K562 (cell line): ENCODE data around the gene ELMO1. TPM values are rescaled to one million over a fixed set of nuclear protein-coding genes. Genes with fewer than 3 reads are reported as not detected.

Source experiments
- ATAC-seq: fragments of 200-7000 bp; cut with Tn5 transposase; 3 replicates; pipeline ENCODE4 v1.9.1; 2020; ENCODE audit warnings: moderate library complexity
- BruUV-seq: library from RNA; stranded (reverse); fragments of 400-500 nt; replicated peaks from 2 replicates; lab custom pipeline; 2021; lab: Mats Ljungman, UMichigan
- CTCF ChIA-PET: fragments of 300-600 bp; formaldehyde crosslinking; extraction: SDS; loops from one replicate; lab custom pipeline; 2021; ENCODE audit warnings: low intra/inter-chr PET ratio; lab: Yijun Ruan, JAX
- POLR2A ChIA-PET: fragments of 300-600, 350-650 bp; sonication (Branson Sonifier 250); formaldehyde crosslinking; extraction: SDS; loops from one replicate; lab custom pipeline; 2021; ENCODE audit warnings: antibody characterized with exemption, inconsistent platforms; lab: Yijun Ruan, JAX
- DNase-seq, 4 experiments: peaks; one replicate each; pipeline versions ENCODE4 v3.0.0 to v3.0.0-alpha.2; 2011 to 2018; ENCODE audit warnings: low spot score in 3 of 4, mixed read lengths in 3 of 4; ENCODE audit errors: extremely low read depth in 1 of 4
- FAIRE-seq: peaks from 2 replicates; lab custom pipeline; 2011; peaks lifted over from hg19 to GRCh38; lab: Jason Lieb, UNC
- H2AFZ ChIP-seq: 2 replicates; pipeline ENCODE4 v1.6.0; 2011; ENCODE audit warnings: low read depth, low read length, control low read depth, inconsistent platforms
- H3K27ac ChIP-seq: fragments of 200-600 bp; 3 replicates; pipeline ENCODE4 v1.8.0; 2011; ENCODE audit warnings: low read depth, mild to moderate bottlenecking, control low read depth, inconsistent platforms, low read length, moderate library complexity, mixed read lengths; ENCODE audit errors: extremely low read depth
- H3K27me3 ChIP-seq, 2 experiments: fragments of 300-600 bp in 1 of 2; 2 replicates in 1 of 2; 3 replicates in 1 of 2; pipeline versions ENCODE4 v1.6.0 to v1.8.0; 2011; ENCODE audit warnings: inconsistent platforms in 2 of 2, low read length in 2 of 2, mild to moderate bottlenecking in 1 of 2, mixed read lengths in 1 of 2, moderate library complexity in 1 of 2; ENCODE audit not compliant: control insufficient read depth in 2 of 2, insufficient read depth in 2 of 2
- H3K36me3 ChIP-seq: fragments of 300-600 bp; 3 replicates; pipeline ENCODE4 v1.8.0; 2011; ENCODE audit warnings: mild to moderate bottlenecking, low read length, inconsistent platforms; ENCODE audit not compliant: control insufficient read depth, insufficient read depth
- H3K4me1 ChIP-seq, 2 experiments: fragments of 200-600 bp in 1 of 2; replicated peaks in 1 of 2; 2 replicates in 1 of 2; 3 replicates in 1 of 2; pipeline versions ENCODE4 v1.5.1 to v1.8.0; 2011; ENCODE audit warnings: inconsistent platforms in 2 of 2, low read length in 2 of 2, mild to moderate bottlenecking in 1 of 2, mixed read lengths in 1 of 2, moderate library complexity in 1 of 2; ENCODE audit not compliant: control insufficient read depth in 2 of 2, insufficient read depth in 2 of 2
- H3K4me2 ChIP-seq: 2 replicates; pipeline ENCODE4 v1.6.1; 2011; ENCODE audit warnings: low read length, control low read depth, inconsistent platforms, mixed read lengths; ENCODE audit not compliant: insufficient read depth
- H3K4me3 ChIP-seq: fragments of 200-600 bp; sonication (generic), shearing (Covaris generic); 2 replicates; pipeline ENCODE4 v1.5.1; 2016; ENCODE audit warnings: control low read depth, inconsistent platforms
- H3K79me2 ChIP-seq: fragments of 200-600 bp; 3 replicates; pipeline ENCODE4 v1.8.0; 2011; ENCODE audit warnings: low read length, inconsistent platforms; ENCODE audit not compliant: control insufficient read depth, insufficient read depth
- H3K9ac ChIP-seq, 2 experiments: 2 replicates each; pipeline versions ENCODE4 v1.6.0 to v1.6.1; 2011; ENCODE audit warnings: low read depth in 2 of 2, low read length in 2 of 2, control low read depth in 1 of 2, inconsistent platforms in 1 of 2, mild to moderate bottlenecking in 1 of 2, mixed read lengths in 1 of 2; ENCODE audit not compliant: insufficient read depth in 1 of 2
- H3K9me1 ChIP-seq: one replicate; pipeline ENCODE4 v1.6.0; 2011; ENCODE audit warnings: inconsistent platforms, mild to moderate bottlenecking, low read length, moderate library complexity; ENCODE audit not compliant: control insufficient read depth, insufficient read depth
- H3K9me3 ChIP-seq: replicated peaks from 2 replicates; pipeline ENCODE4 v1.5.1; 2011; ENCODE audit warnings: low read depth, low read length, inconsistent platforms; ENCODE audit not compliant: control insufficient read depth, insufficient read depth
- H4K20me1 ChIP-seq: replicated peaks from 2 replicates; pipeline ENCODE4 v1.6.1; 2011; ENCODE audit warnings: low read length, inconsistent platforms, mixed read lengths; ENCODE audit not compliant: control insufficient read depth, insufficient read depth
- ELF4 ChIP-seq: fragments of 450-650 bp; formaldehyde crosslinking; IDR thresholded peaks from 2 replicates; pipeline ENCODE4 v1.4.0; 2022; ENCODE audit warnings: missing genetic modification characterization
- ERF ChIP-seq: fragments of 450-650 bp; formaldehyde crosslinking; IDR thresholded peaks from 2 replicates; pipeline ENCODE4 v1.4.0; 2020; ENCODE audit warnings: mild to moderate bottlenecking, mixed read lengths
- FOXJ3 ChIP-seq: sonication (generic); formaldehyde crosslinking; IDR thresholded peaks from 2 replicates; pipeline ENCODE4 v1.4.0; 2020; ENCODE audit warnings: mild to moderate bottlenecking, missing genetic modification reagents
- HDAC1 ChIP-seq, 2 experiments: fragments of 450-650 bp; IDR thresholded peaks; 2 replicates each; pipeline ENCODE4 v1.6.1; 2016 to 2017; ENCODE audit warnings: inconsistent platforms in 1 of 2, mild to moderate bottlenecking in 1 of 2, moderate library complexity in 1 of 2
- KLF16 ChIP-seq: IDR thresholded peaks from 2 replicates; pipeline ENCODE4 v1.6.1; 2016; ENCODE audit warnings: antibody characterized with exemption
- NELFE ChIP-seq: IDR thresholded peaks from 2 replicates; pipeline ENCODE4 v1.6.1; 2011; ENCODE audit warnings: mild to moderate bottlenecking; ENCODE audit not compliant: insufficient read depth, insufficient read length
- PHB ChIP-seq: fragments of 250-450 bp; sonication (Bioruptor Pico); IDR thresholded peaks from 2 replicates; pipeline ENCODE4 v1.5.0; 2021
- PPARD ChIP-seq: fragments of 250-450 bp; sonication (Bioruptor Pico); IDR thresholded peaks from 2 replicates; pipeline ENCODE4 v1.8.0; 2022; ENCODE audit warnings: inconsistent platforms, mild to moderate bottlenecking, moderate library complexity
- TSC22D4 ChIP-seq: fragments of 450-650 bp; IDR thresholded peaks from 2 replicates; pipeline ENCODE4 v1.6.1; 2016; ENCODE audit warnings: missing genetic modification characterization, missing biosample characterization, control low read depth
- ZZZ3 ChIP-seq: fragments of 450-650 bp; IDR thresholded peaks from 2 replicates; pipeline ENCODE4 v1.6.1; 2016; ENCODE audit warnings: antibody characterized with exemption, mild to moderate bottlenecking, moderate library complexity
- WGBS: fragments of 100-300 bp; shearing (Covaris generic); methylation state at CpG from one replicate; pipeline ENCODE4 v1.1.6; 2016; ENCODE audit warnings: low coverage, mixed read lengths; ENCODE audit not compliant: insufficient coverage; ENCODE audit errors: missing lambda C conversion rate; 5-methylcytosine and 5-hydroxymethylcytosine counted together
- in situ Hi-C: fragments of 300-500 bp; cut with MboI; formaldehyde crosslinking; loops from 4 replicates; pipeline ENCODE4 v1.15.0; 2018; ENCODE audit warnings: inconsistent platforms, mixed read lengths
- intact Hi-C: fragments of 100-400 bp; cut with micrococcal nuclease; formaldehyde crosslinking; loops from 2 replicates; pipeline ENCODE4 v1.14.2; 2022
- polyA plus RNA-seq, 8 experiments: library from polyadenylated mRNA; depleted of rRNA in 4 of 8; stranded (reverse) in 5 of 8; unstranded in 3 of 8; fragments of >200 nt; fragmentation: Nextera tagmentation in 2 of 8; fragmentation: Illumina TruSeq in 1 of 8; extraction: Ambion mirVana in 2 of 8; extraction: Trizol in 1 of 8; gene quantifications; 2 replicates each; pipeline versions ENCODE4 v1.2.1 to v1.2.3, GENCODE V29; 2011 to 2014; ENCODE audit warnings: inconsistent platforms in 1 of 8, missing spikeins in 1 of 8
- total RNA-seq, 7 experiments: library from RNA; depleted of rRNA in 6 of 7; stranded (reverse); fragments of >200 nt in 6 of 7; fragmentation: Illumina TruSeq in 2 of 7; extraction: Trizol in 2 of 7; gene quantifications; 2 replicates each; pipeline versions ENCODE4 v1.2.1 to v1.2.3, GENCODE V29; 2011 to 2021; ENCODE audit warnings: low replicate concordance in 1 of 7
- TF ChIP-seq, protein P1 (sequence below): fragments of 450-650 bp; IDR thresholded peaks from 2 replicates; pipeline ENCODE4 v1.6.1; 2014; ENCODE audit warnings: low read depth, mild to moderate bottlenecking, moderate library complexity, borderline replicate concordance
- TF ChIP-seq, protein P2 (sequence below): sonication (generic); formaldehyde crosslinking; IDR thresholded peaks from 2 replicates; pipeline ENCODE4 v1.8.0; 2022; ENCODE audit warnings: mild to moderate bottlenecking, missing genetic modification reagents
- TF ChIP-seq, protein P3 (sequence below): fragments of 250-450 bp; sonication (Bioruptor Pico); IDR thresholded peaks from 2 replicates; pipeline ENCODE4 v1.5.0; 2020; ENCODE audit warnings: mild to moderate bottlenecking

ELMO1 gene
- total and polyA plus RNA-seq, 9 of the 15 experiments (the other 6 are each of a cell fraction or from before 2014, with no cell fraction given) = 0.36 to 7.2 (median 3.6) TPM

DNA sequence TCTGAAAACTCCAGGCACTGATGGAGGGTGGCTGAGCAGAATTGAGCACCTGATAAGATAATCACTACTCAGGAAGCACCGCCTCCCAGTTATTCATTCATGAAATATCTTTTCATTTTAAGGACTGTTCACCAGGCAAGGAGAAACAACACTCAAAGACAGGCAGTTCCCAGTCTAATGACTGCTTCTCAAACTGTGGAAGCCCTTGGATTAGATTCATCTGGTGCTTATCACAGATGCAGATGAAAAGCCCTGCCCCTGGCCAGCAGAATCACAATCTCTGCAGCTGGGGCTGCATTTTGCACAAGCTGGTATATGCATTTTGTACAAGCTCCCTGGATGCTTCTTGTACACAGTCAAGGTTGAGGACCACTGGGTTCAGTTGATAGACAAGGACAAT lies 109.7 kb downstream of the ELMO1 start:
- no TSS peak for BruUV-seq
- no peak overlapping the region for H3K9ac ChIP-seq
- H3K9me1 ChIP-seq = no peaks in the 10 kb centered on the region
- peaks cover 0 to 3% of the 10 kb centered on the region in 2 experiments; a peak in 1 of 5 replicates for H3K27me3 ChIP-seq
- H3K79me2 ChIP-seq = no peaks in the 10 kb centered on the region
- in situ Hi-C loops = no loop called here
- no peaks in the 10 kb centered on the region for H3K36me3 ChIP-seq
- POLR2A ChIA-PET = no interaction called here
- H4K20me1 ChIP-seq = no peaks in the 10 kb centered on the region
- H3K4me2 ChIP-seq = no peak overlapping the region
- H3K27ac ChIP-seq = no peak overlapping the region
- intact Hi-C loops = no loop called here
- WGBS = 7% methylated on average over 1 of the region's 1 CpG
- H2AFZ ChIP-seq = no peak overlapping the region
- TF ChIP-seq ERF (CRISPR knock-in tag) (no peak), PPARD (no peak), ZZZ3 (no peak), FOXJ3 (CRISPR knock-in tag) (no peak), ELF4 (no peak), KLF16 (no peak), TSC22D4 (tag) (no peak), PHB (no peak), HDAC1 (IDR thresholded peaks at IDR 0.05) (no peak), NELFE (no peak)
- TF ChIP-seq, protein P1, sequence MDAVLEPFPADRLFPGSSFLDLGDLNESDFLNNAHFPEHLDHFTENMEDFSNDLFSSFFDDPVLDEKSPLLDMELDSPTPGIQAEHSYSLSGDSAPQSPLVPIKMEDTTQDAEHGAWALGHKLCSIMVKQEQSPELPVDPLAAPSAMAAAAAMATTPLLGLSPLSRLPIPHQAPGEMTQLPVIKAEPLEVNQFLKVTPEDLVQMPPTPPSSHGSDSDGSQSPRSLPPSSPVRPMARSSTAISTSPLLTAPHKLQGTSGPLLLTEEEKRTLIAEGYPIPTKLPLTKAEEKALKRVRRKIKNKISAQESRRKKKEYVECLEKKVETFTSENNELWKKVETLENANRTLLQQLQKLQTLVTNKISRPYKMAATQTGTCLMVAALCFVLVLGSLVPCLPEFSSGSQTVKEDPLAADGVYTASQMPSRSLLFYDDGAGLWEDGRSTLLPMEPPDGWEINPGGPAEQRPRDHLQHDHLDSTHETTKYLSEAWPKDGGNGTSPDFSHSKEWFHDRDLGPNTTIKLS = no peak
- TF ChIP-seq, protein P2, sequence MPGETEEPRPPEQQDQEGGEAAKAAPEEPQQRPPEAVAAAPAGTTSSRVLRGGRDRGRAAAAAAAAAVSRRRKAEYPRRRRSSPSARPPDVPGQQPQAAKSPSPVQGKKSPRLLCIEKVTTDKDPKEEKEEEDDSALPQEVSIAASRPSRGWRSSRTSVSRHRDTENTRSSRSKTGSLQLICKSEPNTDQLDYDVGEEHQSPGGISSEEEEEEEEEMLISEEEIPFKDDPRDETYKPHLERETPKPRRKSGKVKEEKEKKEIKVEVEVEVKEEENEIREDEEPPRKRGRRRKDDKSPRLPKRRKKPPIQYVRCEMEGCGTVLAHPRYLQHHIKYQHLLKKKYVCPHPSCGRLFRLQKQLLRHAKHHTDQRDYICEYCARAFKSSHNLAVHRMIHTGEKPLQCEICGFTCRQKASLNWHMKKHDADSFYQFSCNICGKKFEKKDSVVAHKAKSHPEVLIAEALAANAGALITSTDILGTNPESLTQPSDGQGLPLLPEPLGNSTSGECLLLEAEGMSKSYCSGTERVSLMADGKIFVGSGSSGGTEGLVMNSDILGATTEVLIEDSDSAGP (CRISPR knock-in tag) = no peak
- TF ChIP-seq, protein P3, sequence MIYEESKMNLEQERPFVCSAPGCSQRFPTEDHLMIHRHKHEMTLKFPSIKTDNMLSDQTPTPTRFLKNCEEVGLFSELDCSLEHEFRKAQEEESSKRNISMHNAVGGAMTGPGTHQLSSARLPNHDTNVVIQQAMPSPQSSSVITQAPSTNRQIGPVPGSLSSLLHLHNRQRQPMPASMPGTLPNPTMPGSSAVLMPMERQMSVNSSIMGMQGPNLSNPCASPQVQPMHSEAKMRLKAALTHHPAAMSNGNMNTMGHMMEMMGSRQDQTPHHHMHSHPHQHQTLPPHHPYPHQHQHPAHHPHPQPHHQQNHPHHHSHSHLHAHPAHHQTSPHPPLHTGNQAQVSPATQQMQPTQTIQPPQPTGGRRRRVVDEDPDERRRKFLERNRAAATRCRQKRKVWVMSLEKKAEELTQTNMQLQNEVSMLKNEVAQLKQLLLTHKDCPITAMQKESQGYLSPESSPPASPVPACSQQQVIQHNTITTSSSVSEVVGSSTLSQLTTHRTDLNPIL (CRISPR knock-in tag) = no peak
- CTCF ChIA-PET = no interaction called here
- peaks cover 6 to 7% of the 10 kb centered on the region in 2 experiments; a peak in 3 of 5 replicates for H3K4me1 ChIP-seq
- FAIRE-seq (no peak), ATAC-seq (no peak), DNase-seq (no peak)
- no peaks in the 10 kb centered on the region for H3K9me3 ChIP-seq
- no peak overlapping the region for H3K4me3 ChIP-seq
